Astrocyte (in vitro differentiated cells and primary cell): ENCODE data around the gene HOXD11.

Source experiments
- CTCF ChIP-seq: IDR thresholded peaks from 2 replicates; pipeline ENCODE4 v1.5.1; 2011; ENCODE audit warnings: low read depth, mild to moderate bottlenecking, inconsistent platforms, low read length, moderate library complexity; ENCODE audit not compliant: insufficient read depth
- EZH2 ChIP-seq: IDR thresholded peaks from 2 replicates; pipeline ENCODE4 v1.6.1; 2012; ENCODE audit warnings: mild to moderate bottlenecking, low read length, inconsistent platforms; ENCODE audit not compliant: insufficient read depth

- TF ChIP-seq EZH2 = no peak
- TF ChIP-seq CTCF = no peak
These were observed 3.9 kb upstream of the HOXD11 start for GRCh38 chr2:176103194-176103593.
